Stimulated activated naive CD4-positive, alpha-beta T cell (primary cell): ENCODE measurements around the gene MEP1B.
"Not testable (repeated sequence)": the region's sequence is repeated elsewhere in the genome, so short reads cannot be mapped to it uniquely, and the experiment has no call there.

ENCODE experiments used
- DNase-seq, 6 experiments: peaks; one replicate each; lab custom pipeline; 2025; lab: John Stamatoyannopoulos, UW

Gene MEP1B

GRCh38 chr18:32189790-32190189 lies at the start of gene MEP1B:
MEP1B (plus strand) TSS chr18:32190039; CDS start chr18:32190071, 32 bp downstream.
- no peak for DNase-seq

DNA sequence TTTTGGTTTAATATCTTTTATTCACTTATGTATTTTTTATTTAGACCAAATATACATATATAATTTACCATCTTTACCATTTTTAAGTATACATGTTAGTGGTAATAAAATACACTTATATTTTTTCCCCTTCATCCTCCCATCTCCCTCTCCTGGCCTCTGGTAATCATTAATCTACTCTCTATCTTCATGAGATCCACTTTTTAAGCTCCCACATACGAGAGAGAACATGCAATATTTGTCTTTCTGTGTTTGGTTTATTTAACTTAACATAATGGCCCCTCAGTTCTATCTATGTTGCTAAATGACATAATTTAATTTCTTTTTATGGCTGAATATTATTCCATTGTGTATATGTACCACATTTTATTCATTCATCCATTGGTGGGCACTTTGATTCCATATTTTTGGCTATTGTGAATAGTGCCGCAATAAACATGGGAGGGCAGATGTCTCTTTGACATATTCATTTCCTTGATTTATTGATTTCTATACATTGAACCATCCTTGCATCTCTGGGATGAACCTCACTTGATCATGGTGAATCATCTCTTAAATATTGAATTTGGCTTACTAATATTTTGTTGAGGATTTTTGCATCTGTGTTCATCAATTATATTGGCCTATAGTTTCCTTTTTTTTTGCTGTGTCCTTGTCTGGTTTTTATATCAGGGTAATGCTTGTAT lies 41.5 kb upstream of the MEP1B start:
- no peak for DNase-seq

GRCh38 chr18:32152705-32153448 lies 37.0 kb upstream of the MEP1B start:
- DNase-seq = no peak

DNA sequence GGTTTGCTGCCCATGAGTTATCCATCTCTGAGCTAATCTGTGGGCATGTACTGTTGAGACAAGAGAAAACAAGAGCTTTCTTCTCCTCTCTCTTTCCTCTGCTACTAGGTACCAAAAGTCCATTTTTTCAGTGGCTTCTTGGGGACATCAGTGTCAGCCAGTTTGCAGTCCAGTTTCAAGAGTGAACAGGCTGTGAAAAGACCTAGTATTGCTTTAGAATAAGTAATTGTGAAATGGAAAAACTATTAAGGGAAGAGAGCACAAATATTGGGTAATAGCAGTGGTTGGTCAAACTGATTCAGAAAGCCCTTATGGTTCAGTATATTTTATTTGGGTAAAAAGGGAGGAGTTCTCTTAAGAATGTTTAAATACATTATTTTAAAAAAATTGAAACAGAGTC lies 33.0 kb upstream of the MEP1B start:
- DNase-seq = no peak

- no peak for DNase-seq
Measured at GRCh38 chr18:32157580-32157979, 32.3 kb upstream of the MEP1B start.

DNA sequence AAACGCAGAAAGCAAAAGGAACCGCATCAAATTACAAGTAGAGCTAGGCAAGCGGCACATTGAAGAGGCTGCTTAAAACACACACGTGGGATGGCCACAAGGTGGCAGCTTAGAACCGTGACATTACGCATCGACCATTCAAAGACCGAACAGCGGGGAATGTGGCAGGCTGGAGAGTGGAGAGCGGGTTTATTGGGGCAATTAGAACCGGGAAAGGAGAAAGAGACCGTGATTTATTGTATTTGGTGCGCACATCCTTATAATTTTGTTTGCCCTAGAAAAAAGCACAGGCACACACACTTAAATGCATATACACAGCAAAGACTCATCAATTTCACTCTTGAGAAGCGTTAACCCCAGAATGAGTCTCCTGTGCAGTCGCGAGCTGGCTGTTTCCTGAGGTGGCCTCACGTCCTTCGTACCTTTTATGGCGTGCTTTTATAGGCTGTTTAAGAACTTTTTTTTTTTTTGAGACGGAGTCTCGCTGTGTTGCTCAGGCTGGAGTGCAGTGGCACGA lies 31.7 kb upstream of the MEP1B start:
- peak; percentile 42 to 83 (median 68) for DNase-seq

DNA sequence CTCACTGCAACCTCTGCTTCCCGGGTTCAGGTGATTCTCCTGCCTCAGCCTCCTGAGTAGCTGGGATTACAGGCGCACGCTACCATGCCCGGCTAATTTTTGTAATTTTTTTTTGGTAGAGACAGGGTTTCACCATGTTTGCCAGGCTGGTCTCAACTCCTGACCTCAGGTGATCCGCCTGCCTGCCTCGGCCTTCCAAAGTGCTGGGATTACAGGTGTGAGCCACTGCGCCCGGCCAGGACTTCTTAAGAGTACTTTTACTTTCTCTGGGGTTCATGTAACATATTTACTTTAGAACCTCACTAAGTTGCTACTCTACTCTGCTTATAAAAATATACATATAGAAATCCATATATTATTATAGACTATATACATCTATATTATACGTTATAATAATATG lies 31.2 kb upstream of the MEP1B start:
- DNase-seq = not testable (repeated sequence)

GRCh38 chr18:32160547-32160946 lies 29.3 kb upstream of the MEP1B start:
- no peak for DNase-seq

DNA sequence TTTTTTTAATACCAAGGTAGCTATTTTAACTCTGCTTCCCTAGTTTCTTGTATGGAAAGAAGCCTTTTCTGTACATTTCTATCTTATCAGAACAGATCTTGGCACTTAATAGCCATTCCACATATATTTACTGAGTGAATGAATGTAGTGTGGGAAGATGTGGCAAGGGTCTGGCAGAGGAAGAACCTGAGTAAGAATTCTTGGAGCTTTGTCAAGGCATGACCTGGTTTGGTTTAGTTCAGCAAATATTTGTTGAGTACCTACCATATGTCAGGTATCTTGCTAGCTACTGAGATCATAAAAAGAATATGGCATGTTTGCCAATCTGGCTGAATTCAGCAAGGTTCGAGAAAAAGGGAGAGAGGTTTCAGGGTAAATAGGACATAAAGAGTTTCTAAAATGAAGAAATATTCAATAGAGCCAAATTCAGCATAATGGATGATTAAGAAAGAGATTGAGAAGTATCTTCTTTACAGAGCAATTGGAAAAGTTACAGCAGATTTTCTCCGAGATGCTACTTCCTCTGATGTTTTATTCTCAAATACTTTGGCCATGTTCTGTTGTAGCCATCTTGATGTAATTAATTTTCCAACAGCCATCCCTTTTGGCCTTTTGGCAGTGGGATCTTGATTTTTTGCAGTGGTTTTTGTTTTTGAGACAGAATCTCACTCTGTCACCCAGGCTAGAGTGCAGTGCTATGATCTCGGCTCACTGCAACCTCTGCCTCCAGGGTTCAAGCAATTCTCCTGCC lies 21.7 kb upstream of the MEP1B start:
- DNase-seq = no peak

DNA sequence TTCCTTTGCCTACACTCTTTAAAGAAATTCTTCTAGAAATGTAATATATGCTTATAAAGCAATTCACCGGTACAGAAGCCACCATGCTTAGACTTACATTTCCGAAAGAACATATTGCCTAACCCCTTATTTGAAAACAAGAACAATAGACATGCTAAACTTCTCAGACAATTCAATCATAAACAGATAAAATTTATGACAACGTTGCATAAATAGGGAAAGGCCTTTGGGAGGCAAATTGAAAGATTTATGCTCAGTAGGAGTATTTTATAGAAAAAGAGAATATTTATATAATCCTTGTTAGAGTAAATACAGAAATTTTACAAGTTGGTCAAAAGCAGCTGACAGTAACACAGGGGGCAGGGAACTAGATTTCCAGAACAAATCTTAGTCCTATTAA lies 16.2 kb upstream of the MEP1B start:
- no peak for DNase-seq

DNA sequence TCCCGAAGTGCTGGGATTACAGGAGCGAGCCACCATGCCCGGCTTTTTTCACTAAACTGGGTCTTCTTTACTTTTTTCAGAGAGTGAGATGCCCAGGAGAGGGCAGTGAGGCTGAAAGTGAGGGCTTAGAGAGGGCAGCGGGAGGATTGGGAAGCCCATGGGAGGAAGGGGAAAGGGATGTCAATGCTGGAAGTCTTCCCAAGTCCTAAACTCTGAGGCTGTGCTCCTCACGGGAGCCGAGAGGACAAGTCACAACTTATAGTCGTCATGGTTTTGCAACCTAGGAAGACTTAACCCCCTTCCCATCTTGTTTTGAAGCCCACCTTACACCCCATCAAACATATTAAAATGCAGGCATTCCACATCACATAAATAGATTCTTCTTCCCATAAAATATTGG lies 15.1 kb upstream of the MEP1B start:
- no peak for DNase-seq

- DNase-seq = no peak
Measured at GRCh38 chr18:32175265-32175664, 14.6 kb upstream of the MEP1B start.

- not testable (repeated sequence) for DNase-seq
Measured at GRCh38 chr18:32176745-32177144, 13.1 kb upstream of the MEP1B start.

DNA sequence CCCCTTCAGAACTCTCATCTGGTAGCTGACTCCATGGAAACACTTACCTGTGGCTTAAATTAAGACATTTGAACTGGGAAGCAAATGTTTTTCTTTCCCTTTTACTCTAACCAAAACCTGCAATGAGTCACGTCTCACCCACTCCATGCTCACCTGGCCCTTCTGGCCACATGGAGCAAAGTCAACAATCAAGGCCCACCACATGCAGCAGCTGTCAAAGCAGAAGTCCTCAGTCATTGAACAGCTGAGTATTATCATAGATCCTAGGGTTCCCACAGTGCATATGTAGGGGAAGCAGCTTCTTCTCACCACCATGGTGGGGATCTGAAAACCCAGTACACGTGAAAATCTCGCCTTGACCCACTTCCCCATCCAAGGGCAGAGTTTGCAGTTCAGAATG lies 12.3 kb upstream of the MEP1B start:
- DNase-seq = no peak

- DNase-seq = no peak
Measured at GRCh38 chr18:32183503-32183902, 6.3 kb upstream of the MEP1B start.

- DNase-seq = no peak
Measured at GRCh38 chr18:32190209-32190608, 370 bp downstream of the MEP1B start.

GRCh38 chr18:32195881-32196815 lies 6.3 kb downstream of the MEP1B start:
- DNase-seq = no peak

GRCh38 chr18:32200766-32201165 lies 10.9 kb downstream of the MEP1B start:
- no peak for DNase-seq

GRCh38 chr18:32201948-32202672 lies 12.3 kb downstream of the MEP1B start:
- no peak for DNase-seq

- DNase-seq = no peak
Measured at GRCh38 chr18:32208023-32208422, 18.2 kb downstream of the MEP1B start.

- no peak for DNase-seq
Measured at GRCh38 chr18:32208577-32208976, 18.7 kb downstream of the MEP1B start.
